Upper lobe of left lung (tissue), 4 donors: Measurements from ENCODE around the gene PPP5C.

ENCODE experiments used
- EP300 ChIP-seq, 4 donors: sonication (generic); formaldehyde crosslinking; IDR thresholded peaks; one replicate each; pipeline ENCODE4 v1.5.1; 2017; ENCODE audit warnings: antibody characterized with exemption in 4 of 4, control low read depth in 2 of 4
- POLR2A ChIP-seq, 4 donors: fragments of 450-650 bp; IDR thresholded peaks; one replicate each; pipeline ENCODE4 v1.5.1; 2016 to 2017; ENCODE audit warnings: antibody characterized with exemption in 4 of 4, mild to moderate bottlenecking in 2 of 4
- POLR2AphosphoS5 ChIP-seq, 2 donors: sonication (generic); formaldehyde crosslinking; IDR thresholded peaks; one replicate each; pipeline ENCODE4 v1.5.1; 2017; ENCODE audit warnings: antibody characterized with exemption in 2 of 2
- TF ChIP-seq, protein P1 (sequence below), 6 experiments: fragments of 450-650 bp in 4 of 6; fragments of 200-600 bp in 2 of 6; sonication (generic) in 2 of 6; IDR thresholded peaks; one replicate each; pipeline ENCODE4 v1.5.1; 2016 to 2019; ENCODE audit warnings: antibody characterized with exemption in 6 of 6

DNA sequence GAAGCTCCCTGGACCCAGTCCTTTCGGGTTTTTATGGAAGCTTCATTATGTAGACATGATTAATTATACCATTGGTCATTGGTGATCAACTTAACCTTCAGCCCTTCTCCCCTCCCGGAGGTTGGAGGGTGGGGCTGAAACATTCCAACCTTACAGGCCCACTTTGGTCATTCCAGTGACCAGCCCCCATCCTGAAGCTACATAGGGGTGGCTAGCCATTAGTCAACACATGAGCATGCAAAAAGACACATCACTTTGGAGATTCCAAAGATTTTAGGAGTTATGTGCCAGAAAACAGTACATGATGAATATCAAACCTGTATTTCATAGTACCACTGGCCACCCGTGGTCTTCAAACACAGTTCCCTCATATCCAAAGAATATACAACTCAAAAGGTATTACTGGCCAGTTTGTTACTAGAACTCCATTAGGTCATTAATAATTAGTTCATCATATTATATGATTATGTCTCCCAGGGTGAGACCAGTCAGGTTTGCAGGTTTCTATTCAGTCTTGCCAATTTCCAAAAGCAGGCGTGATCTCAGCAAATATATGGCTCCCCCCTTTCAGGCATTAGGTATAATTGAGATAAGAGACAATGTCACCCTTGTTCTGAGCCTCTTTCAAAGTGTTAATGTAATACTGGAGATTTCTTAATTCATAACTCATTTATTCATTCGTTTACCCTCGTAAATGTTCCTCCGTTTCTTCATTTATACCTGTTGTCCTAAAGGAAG is 11.1 kb downstream of the PPP5C start:
- TF ChIP-seq POLR2AphosphoS5 (IDR thresholded peaks at IDR 0.05) (no peak), POLR2A (IDR thresholded peaks at IDR 0.05) (no peak), EP300 (IDR thresholded peaks at IDR 0.05) (no peak)
- TF ChIP-seq, protein P1, sequence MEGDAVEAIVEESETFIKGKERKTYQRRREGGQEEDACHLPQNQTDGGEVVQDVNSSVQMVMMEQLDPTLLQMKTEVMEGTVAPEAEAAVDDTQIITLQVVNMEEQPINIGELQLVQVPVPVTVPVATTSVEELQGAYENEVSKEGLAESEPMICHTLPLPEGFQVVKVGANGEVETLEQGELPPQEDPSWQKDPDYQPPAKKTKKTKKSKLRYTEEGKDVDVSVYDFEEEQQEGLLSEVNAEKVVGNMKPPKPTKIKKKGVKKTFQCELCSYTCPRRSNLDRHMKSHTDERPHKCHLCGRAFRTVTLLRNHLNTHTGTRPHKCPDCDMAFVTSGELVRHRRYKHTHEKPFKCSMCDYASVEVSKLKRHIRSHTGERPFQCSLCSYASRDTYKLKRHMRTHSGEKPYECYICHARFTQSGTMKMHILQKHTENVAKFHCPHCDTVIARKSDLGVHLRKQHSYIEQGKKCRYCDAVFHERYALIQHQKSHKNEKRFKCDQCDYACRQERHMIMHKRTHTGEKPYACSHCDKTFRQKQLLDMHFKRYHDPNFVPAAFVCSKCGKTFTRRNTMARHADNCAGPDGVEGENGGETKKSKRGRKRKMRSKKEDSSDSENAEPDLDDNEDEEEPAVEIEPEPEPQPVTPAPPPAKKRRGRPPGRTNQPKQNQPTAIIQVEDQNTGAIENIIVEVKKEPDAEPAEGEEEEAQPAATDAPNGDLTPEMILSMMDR (IDR thresholded peaks at IDR 0.05), result no peak
